HG03342 (cell line): ENCODE data around the gene MED13L.
"Not testable (repeated sequence)": the region's sequence is repeated elsewhere in the genome, so short reads cannot be mapped to it uniquely, and the experiment has no call there.

Experiments used
- ATAC-seq: cut with Tn5 transposase; IDR thresholded peaks from one replicate; pipeline ENCODE4 v1.9.1; 2021; ENCODE audit warnings: mild to moderate bottlenecking, moderate library complexity; ENCODE audit not compliant: unreplicated experiment

MED13L gene

DNA sequence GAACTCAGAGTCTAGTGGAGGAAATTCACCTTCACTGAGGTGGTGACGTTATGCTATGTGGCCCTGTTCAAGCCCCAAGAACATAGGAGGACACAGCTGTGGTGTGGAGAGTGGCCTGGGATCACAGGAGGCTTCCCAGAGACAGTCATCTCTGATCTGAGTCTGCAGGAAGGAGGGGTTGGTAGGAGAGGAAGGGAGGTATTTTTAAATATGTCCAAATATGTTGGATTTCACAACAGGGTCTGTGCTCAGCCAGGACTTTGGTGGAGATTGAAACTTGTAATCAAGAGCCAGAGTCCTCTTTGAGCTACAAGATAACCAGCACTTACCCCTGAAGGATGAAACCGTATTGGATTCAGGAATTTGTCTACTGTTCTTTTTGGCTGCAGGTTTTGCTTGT lies 26.4 kb upstream of the MED13L start:
- no peak for ATAC-seq

- ATAC-seq: no peak
Measured at GRCh38 chr12:116303066-116303465, 25.6 kb upstream of the MED13L start.

DNA sequence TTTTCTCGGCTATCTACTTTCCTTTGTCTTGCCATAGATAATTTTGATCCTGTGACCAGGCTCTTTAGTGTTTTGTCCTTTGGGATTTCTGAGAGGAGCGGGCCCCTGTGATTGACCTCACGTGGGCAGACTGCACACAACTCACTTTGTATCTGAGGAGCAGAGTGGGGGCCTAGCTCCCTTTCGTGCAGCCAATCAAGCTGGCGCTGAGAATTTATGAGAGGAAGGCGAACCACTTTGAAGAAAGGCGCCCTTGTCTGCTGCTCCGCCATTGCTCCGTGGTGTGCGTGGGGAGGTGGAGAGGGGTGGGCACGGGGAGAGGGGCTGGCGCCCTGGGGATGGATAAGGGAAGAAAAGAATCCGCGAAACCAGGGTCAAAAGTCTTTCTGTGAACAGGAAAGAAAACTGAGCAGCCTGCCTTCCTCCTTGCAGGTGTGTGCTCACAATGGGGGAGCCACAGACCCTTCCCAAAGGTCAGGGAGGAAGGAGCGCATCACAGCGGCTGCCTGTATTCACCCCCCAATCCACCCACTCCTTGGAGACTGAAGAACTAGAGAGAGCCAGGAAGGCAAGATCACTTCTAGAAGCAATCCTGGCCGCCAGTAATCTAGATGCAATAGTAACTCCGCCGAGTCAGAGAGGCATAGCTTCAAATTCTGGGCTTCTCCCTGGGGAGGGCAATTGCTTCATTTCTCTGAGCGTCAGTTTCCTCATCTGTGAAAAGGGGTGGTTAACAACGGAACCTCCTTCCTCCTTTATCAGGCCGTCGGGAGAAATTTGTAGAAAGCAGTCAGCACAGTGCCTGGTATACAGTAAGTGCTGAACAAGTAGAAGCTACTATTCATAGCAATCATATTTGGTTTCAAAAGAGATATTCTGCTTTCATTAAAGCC lies 24.9 kb upstream of the MED13L start:
- no peak for ATAC-seq

DNA sequence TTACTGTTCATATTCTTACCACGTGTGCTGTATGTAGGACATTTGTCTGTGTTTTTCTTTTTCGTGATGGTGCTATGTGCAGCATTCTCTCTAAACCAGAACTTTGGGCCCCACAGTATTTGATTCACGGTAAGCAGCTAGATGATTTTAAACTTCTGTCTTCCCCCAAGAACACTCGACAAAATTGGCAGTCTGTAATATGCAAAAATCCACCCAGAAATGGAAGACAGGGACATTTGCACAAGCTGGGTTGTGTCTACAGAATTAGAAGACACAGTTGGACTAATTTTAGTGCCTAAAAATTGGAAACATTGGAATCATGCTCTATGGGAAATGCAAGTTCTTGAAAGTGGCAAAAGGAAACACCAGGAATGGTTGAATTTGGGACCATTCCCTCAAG lies 24.1 kb upstream of the MED13L start:
- ATAC-seq: no peak

DNA sequence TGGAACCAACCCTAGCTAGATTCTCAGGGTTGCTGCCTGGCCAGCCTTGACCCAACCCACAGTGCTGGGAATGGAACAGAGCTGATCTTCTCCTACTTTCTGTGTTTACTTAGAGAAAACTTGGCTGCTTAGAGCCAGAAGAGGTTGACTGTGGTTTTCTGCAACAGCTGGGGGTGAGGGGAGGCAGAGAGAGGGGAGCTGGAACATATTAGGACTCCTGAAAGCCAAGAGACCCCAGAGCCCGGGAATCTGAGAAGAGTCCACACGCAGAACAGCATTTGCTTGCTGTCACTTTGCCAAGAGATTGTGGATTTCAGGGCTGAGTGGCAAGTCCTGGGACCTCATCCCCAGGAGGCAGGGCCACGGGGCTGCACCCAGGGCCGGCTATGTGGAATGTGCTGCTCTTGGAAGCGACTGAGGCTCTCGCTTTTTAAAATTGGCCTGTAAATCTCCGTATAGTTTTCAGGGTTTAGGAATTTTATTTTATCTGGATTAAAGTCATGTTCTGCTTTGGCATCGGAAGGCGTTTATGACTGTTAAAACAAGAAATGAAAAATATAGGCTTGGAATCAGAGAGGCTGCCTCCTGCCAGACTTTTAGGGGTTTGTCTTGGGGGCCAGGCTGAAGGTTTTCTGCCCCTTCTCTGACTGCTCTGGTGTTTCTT lies 22.3 kb upstream of the MED13L start:
- no peak for ATAC-seq

- ATAC-seq: no peak
Measured at GRCh38 chr12:116299064-116299463, 21.6 kb upstream of the MED13L start.

GRCh38 chr12:116298578-116298977 lies 21.1 kb upstream of the MED13L start:
- ATAC-seq: no peak

DNA sequence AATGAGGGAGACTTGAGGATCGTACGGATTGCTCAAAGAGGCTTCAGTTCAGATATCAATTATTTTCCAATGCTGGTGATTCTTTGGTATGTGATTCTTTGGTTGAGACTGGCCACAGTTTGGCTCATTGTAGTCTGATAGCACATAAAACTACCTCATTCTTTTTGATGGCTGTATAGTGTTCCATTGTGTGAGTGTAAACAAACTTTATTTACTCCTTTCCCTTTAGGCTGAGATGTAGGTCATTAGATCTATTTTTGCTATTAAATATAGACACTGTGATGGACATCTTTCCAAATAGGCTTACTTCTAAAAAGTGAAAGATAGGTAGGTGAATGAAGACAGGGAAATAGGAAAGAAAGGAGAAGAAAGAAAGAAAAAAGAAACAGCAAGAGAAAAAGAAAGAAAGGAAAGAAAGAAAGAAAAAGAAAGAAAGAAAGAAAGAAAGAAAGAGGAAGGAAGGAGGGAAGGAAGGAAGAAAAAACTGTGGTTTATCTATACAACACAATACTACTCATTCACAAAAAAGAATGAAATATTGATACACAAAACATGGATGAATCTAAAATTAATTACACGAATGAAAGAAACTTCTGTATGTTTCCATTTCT lies 19.8 kb upstream of the MED13L start:
- ATAC-seq: no peak

DNA sequence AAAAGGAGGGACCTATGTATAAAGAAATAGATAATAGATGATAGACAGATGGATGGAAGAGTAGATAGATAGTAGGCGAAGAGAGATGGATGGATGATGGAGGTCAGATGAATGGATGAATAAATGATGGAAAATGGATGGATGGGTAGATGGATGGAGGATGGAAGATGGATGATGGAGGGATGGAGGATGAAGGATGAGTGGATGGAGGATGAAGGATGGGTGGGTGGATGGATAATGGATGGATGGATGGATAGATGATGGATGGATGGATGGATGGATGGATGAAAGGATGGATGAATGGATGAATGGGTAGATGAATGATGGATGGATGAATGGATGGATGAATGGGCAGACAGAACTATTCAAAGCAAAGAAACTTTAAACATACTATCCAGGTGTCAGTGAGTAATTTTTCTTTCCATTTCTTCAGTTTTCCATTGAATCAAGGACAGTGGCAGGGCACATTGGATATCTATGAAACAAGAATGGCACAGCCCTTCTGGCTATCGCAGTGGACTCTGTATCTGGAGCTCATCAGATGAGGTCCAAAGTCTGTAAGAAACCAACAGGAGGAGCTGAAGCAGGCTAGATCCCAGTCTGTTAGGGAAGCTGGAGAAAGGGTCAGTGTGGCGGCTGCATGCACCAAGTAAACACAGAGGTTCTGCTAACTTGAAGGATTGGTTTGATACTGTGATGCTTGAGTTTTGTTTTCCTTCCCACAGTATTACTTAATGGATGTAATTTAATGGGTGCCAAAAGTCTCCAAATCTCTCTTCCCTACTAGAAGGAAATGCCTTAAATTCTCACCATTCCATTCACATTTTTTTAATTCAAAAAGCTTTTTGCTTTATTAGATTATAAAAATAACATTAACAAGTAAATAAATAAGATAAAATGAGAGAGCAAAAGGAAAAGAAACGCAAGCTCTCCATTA lies 18.1 kb upstream of the MED13L start:
- no peak for ATAC-seq

DNA sequence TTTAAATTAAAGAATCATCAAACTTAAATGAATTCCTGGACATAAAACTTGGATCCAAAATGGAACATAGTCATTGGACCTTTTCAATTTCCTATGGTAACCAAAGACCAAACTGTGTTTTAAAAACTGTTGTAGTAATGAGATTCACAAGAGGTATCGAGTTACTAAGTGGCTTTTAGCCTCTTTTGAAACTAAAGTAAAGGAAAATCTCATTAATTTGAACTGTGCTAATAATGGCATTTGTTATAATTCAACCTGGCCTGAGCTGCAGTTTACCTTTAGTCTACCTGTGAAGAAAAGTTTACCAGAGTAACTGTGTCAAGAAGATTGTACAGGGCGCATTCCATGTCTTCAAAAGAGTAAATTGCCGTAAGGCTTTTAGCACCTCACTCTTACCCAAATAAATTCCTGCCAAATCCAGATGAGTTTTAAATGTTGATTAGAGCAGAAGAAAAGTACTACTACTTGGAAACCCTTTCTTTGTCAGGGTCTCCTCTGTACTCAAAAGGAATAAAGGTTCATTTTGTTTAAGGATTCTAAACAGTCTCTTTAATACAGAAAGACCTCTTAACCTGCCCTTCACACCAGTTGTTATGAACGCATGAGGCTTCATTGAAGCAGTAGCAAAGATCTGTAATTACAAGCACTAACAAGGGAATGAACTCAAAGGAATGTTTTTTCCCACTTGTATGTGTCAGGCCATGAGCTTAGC lies 17.1 kb upstream of the MED13L start:
- no peak for ATAC-seq

- ATAC-seq: no peak
Measured at GRCh38 chr12:116293687-116294453, 16.4 kb upstream of the MED13L start.

- ATAC-seq: no peak
Measured at GRCh38 chr12:116291218-116291617, 13.7 kb upstream of the MED13L start.

GRCh38 chr12:116288735-116289134 lies 11.2 kb upstream of the MED13L start:
- no peak for ATAC-seq

GRCh38 chr12:116287842-116288301 lies 10.4 kb upstream of the MED13L start:
- ATAC-seq: no peak

- ATAC-seq: no peak
Measured at GRCh38 chr12:116284396-116284795, 6.9 kb upstream of the MED13L start.

DNA sequence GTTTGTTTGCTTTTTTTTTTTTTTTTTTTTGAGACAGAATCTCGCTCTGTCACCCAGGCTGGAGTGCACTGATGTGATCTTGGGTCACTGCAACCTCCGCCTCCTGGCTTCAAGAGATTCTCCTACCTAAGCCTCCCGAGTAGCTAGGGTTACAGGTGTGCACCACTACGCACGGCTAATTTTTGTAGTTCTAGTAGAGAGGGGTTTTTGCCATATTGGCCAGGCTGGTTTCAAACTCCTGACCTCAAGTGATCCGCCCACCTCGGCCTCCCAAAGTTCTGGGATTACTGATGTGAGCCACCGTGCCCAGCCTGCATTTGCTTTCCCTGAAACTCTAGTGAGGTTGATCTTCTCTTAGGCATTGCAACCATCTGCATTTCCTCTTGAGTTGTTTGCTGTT lies 6.4 kb upstream of the MED13L start:
- ATAC-seq: not testable (repeated sequence)

DNA sequence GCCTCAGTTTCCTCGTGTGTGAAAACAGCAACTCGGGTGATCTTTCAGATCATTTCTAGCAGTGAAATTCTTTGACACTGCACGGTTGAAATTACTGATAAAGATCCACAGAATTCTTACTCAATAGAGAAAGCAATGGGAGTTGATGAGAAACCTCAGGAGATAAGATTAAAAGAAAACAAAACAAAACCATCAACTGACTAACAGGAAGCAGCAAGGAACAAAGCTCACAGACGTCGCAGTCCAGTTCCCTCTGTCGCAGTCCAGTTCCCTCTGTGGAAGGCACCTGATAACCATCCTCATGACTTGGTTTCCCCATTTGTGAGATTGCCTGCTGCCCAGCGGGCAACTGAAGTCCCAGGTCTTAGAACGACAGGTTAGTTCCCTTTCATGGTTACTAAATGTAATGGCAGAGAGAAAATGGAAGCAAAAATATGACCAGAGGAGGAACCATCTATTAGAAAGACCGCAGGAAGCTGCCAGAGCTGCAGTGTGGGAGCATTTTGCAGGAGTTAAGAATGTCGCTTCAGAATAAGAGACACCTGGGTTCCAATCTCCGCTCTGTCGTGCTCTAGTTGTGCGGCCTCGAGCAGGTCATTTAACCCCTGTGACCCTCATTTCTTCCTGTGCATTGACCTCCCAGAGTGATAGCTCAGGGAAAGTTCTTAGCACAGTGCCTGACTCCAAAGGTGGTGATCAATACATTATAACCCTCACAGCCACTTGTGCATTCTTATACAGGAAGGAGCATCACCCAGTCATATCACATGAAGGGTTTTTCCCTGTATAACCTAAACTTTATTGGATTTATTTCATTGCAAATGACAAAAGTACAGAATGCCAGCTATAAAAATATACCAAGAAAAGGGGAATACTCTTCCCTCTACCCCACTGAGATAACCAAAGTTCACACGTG lies 5.1 kb upstream of the MED13L start:
- no peak for ATAC-seq

DNA sequence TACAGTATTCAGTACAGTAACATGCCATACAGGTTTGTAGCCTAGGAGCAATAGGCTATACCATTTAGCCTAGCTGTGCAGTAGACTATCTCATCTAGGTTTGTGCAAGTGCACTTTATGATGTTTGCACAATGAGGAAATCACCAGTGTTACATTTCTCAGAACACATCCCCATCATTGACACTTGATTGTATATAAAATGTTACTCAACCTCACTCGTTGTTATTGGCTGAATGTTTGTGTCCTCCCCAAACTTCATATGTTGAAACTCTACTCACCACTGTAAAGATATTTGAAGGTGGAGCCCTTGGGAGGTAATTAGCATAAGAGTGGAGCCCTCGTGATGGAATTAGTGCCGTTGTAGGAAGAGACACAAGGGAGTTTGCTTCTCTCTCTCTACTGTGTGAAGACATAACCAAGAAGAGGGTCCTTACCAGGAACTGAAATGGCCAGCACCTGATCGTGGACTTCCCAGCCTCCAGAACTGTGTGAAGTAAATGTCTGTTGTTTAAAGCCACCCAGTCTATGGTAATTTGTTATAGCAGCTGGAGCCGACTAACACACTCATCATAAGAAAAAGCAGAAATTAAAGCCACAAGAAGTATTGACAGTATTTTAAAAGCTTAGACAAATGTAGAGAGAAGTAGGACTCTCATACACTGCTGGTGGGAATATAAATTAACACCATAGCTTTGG lies 3.2 kb upstream of the MED13L start:
- no peak for ATAC-seq
